Tibial artery (tissue), 4 donors: ENCODE data around the gene SERTAD2.

ENCODE experiments used
- DNase-seq, 2 donors: peaks; one replicate each; pipeline ENCODE4 v3.0.0-alpha.2; 2019
- H3K27ac ChIP-seq, 2 donors: fragments of 200-600 bp; sonication (generic) in 1 of 2; 1 replicate in 1 of 2; 2 replicates in 1 of 2; pipeline ENCODE4 v1.5.1; 2018 to 2019; ENCODE audit warnings: mild to moderate bottlenecking in 1 of 2
- H3K27me3 ChIP-seq, 2 donors: fragments of 200-600 bp; sonication (generic) in 1 of 2; one replicate each; pipeline versions ENCODE4 v1.5.1 to v1.6.0; 2016 to 2019
- H3K36me3 ChIP-seq, 3 donors: fragments of 200-600 bp; sonication (generic) in 2 of 3; one replicate each; pipeline ENCODE4 v1.5.1; 2016 to 2019; ENCODE audit warnings: mild to moderate bottlenecking in 2 of 3
- H3K4me1 ChIP-seq, 4 donors: fragments of 200-600 bp; sonication (generic) in 2 of 4; 1 replicate in 3 of 4; 2 replicates in 1 of 4; pipeline ENCODE4 v1.5.1; 2016 to 2019
- H3K4me3 ChIP-seq, 2 donors: fragments of 200-600 bp; sonication (generic) in 1 of 2; 1 replicate in 1 of 2; 2 replicates in 1 of 2; pipeline ENCODE4 v1.5.1; 2018 to 2019; ENCODE audit warnings: mild to moderate bottlenecking in 2 of 2
- H3K9me3 ChIP-seq, 3 donors: fragments of 200-600 bp; sonication (generic) in 1 of 3; one replicate each; pipeline ENCODE4 v1.5.1; 2016 to 2019
- CTCF ChIP-seq, 2 experiments: fragments of 200-600 bp in 1 of 2; fragments of 450-650 bp in 1 of 2; IDR thresholded peaks; one replicate each; pipeline ENCODE4 v1.5.1; 2017 to 2019; ENCODE audit warnings: antibody characterized with exemption in 2 of 2, mild to moderate bottlenecking in 1 of 2, moderate library complexity in 1 of 2
- intact Hi-C: fragments of 100-400 bp; cut with DNase I; formaldehyde crosslinking; loops from one replicate; pipeline ENCODE4 v1.15.0; 2023; ENCODE audit warnings: low total_unique reads

Gene SERTAD2

GRCh38 chr2:64625299-64626145, 28.2 kb downstream of the SERTAD2 start:
- Histone ChIP-seq H3K4me3 (no peak overlapping the region), H3K36me3 (peaks cover 0 to 1% (median 0%) of the 10 kb centered on the region in 3 donors), H3K4me1 (no peaks in the 10 kb centered on the region), H3K27me3 (no peaks in the 10 kb centered on the region), H3K9me3 (no peaks in the 10 kb centered on the region), H3K27ac (no peak overlapping the region)
- DNase-seq, result no peak
- intact Hi-C loops, result no loop called here
- TF ChIP-seq CTCF (IDR thresholded peaks at IDR 0.05), result no peak

GRCh38 chr2:64624862-64625261, 28.9 kb downstream of the SERTAD2 start:
- intact Hi-C loops, result no loop called here
- no peak for TF ChIP-seq CTCF (IDR thresholded peaks at IDR 0.05)
- no peaks in the 10 kb centered on the region for H3K36me3 ChIP-seq

GRCh38 chr2:64624108-64624610, 29.6 kb downstream of the SERTAD2 start:
- TF ChIP-seq CTCF (IDR thresholded peaks at IDR 0.05), result no peak
- DNase-seq, result no peak
- H3K27me3 ChIP-seq, result no peaks in the 10 kb centered on the region
- H3K4me1 ChIP-seq, result no peaks in the 10 kb centered on the region
- intact Hi-C loops, result no loop called here
- H3K36me3 ChIP-seq, result no peaks in the 10 kb centered on the region
- H3K4me3 ChIP-seq, result no peak overlapping the region
- H3K27ac ChIP-seq, result no peak overlapping the region
- H3K9me3 ChIP-seq, result no peaks in the 10 kb centered on the region

More at GRCh38 chr2:64624862-64625261, 28.9 kb downstream of the SERTAD2 start:
- DNase-seq, result no peak
- Histone ChIP-seq H3K27me3 (no peaks in the 10 kb centered on the region), H3K27ac (no peak overlapping the region), H3K4me1 (no peaks in the 10 kb centered on the region), H3K4me3 (no peak overlapping the region), H3K9me3 (no peaks in the 10 kb centered on the region)

GRCh38 chr2:64623242-64623850, 30.4 kb downstream of the SERTAD2 start:
- no peak for DNase-seq
- Histone ChIP-seq H3K9me3 (no peaks in the 10 kb centered on the region), H3K27ac (no peak overlapping the region), H3K4me3 (no peak overlapping the region), H3K4me1 (no peaks in the 10 kb centered on the region), H3K27me3 (no peaks in the 10 kb centered on the region), H3K36me3 (no peaks in the 10 kb centered on the region)
- no peak for TF ChIP-seq CTCF (IDR thresholded peaks at IDR 0.05)
- intact Hi-C loops, result no loop called here

GRCh38 chr2:64622443-64623241, 31.1 kb downstream of the SERTAD2 start:
- no peak overlapping the region for H3K4me3 ChIP-seq
- H3K27me3 ChIP-seq, result no peaks in the 10 kb centered on the region
- peak; percentile 11 to 22 for TF ChIP-seq CTCF (IDR thresholded peaks at IDR 0.05)
- no peak overlapping the region for H3K27ac ChIP-seq
- H3K9me3 ChIP-seq, result no peaks in the 10 kb centered on the region
- no peak for DNase-seq
- no peaks in the 10 kb centered on the region for H3K4me1 ChIP-seq
- no peaks in the 10 kb centered on the region for H3K36me3 ChIP-seq
- intact Hi-C loops, result no loop called here
